K562 (cell line): ENCODE measurements around the gene RERE. TPM values are rescaled to one million over a fixed set of nuclear protein-coding genes. Genes with fewer than 3 reads are reported as not detected.

ENCODE experiments used
- CHD7 ChIP-seq: fragments of 200-600 bp; sonication (generic); IDR thresholded peaks from one replicate; pipeline ENCODE4 v1.6.1; 2012; ENCODE audit warnings: mild to moderate bottlenecking, low read depth, low read length, inconsistent platforms
- polyA plus RNA-seq, 8 experiments: library from polyadenylated mRNA; depleted of rRNA in 4 of 8; stranded (reverse) in 5 of 8; unstranded in 3 of 8; fragments of >200 nt; fragmentation: Nextera tagmentation in 2 of 8; fragmentation: Illumina TruSeq in 1 of 8; extraction: Ambion mirVana in 2 of 8; extraction: Trizol in 1 of 8; gene quantifications; 2 replicates each; pipeline versions ENCODE4 v1.2.1 to v1.2.3, GENCODE V29; 2011 to 2014; ENCODE audit warnings: inconsistent platforms in 1 of 8, missing spikeins in 1 of 8
- total RNA-seq, 7 experiments: library from RNA; depleted of rRNA in 6 of 7; stranded (reverse); fragments of >200 nt in 6 of 7; fragmentation: Illumina TruSeq in 2 of 7; extraction: Trizol in 2 of 7; gene quantifications; 2 replicates each; pipeline versions ENCODE4 v1.2.1 to v1.2.3, GENCODE V29; 2011 to 2021; ENCODE audit warnings: low replicate concordance in 1 of 7

The RERE gene
- total and polyA plus RNA-seq, 9 of the 15 experiments (the other 6 are each of a cell fraction or from before 2014, with no cell fraction given): 3.0 to 51.5 (median 13.4) TPM

- TF ChIP-seq CHD7: no peak
Measured at GRCh38 chr1:8482979-8483381, 334.5 kb downstream of the RERE start (continued).
